HG03354 (cell line): ENCODE data around the gene IFT27.
"Not testable (repeated sequence)": the region's sequence is repeated elsewhere in the genome, so short reads cannot be mapped to it uniquely, and the experiment has no call there.

Experiments
- ATAC-seq: cut with Tn5 transposase; IDR thresholded peaks from one replicate; pipeline ENCODE4 v1.9.1; 2021; ENCODE audit warnings: mild to moderate bottlenecking; ENCODE audit not compliant: unreplicated experiment, poor library complexity, severe bottlenecking

The IFT27 gene

GRCh38 chr22:36768141-36768540 lies 7.8 kb downstream of the IFT27 start:
- ATAC-seq: no peak

- ATAC-seq: no peak
Observed at GRCh38 chr22:36767035-36767775, 8.7 kb downstream of the IFT27 start.

- ATAC-seq: no peak
Observed at GRCh38 chr22:36765943-36766450, 9.9 kb downstream of the IFT27 start.

GRCh38 chr22:36765131-36765942 lies 10.6 kb downstream of the IFT27 start:
- no peak for ATAC-seq

GRCh38 chr22:36764641-36765040 lies 11.3 kb downstream of the IFT27 start:
- no peak for ATAC-seq

GRCh38 chr22:36764060-36764459 lies 11.9 kb downstream of the IFT27 start:
- ATAC-seq: no peak

- no peak for ATAC-seq
Observed at GRCh38 chr22:36763576-36763975, 12.3 kb downstream of the IFT27 start.

- ATAC-seq: no peak
Observed at GRCh38 chr22:36762687-36763260, 13.1 kb downstream of the IFT27 start.

GRCh38 chr22:36761553-36762240 lies 14.2 kb downstream of the IFT27 start:
- no peak for ATAC-seq

- no peak for ATAC-seq
Observed at GRCh38 chr22:36760786-36761185, 15.1 kb downstream of the IFT27 start.

GRCh38 chr22:36759481-36760159 lies 16.3 kb downstream of the IFT27 start:
- ATAC-seq: no peak

- ATAC-seq: no peak
Observed at GRCh38 chr22:36758792-36759271, 17.1 kb downstream of the IFT27 start.

- ATAC-seq: no peak
Observed at GRCh38 chr22:36757668-36758211, 18.2 kb downstream of the IFT27 start.

- ATAC-seq: no peak
Observed at GRCh38 chr22:36756746-36757655, 18.9 kb downstream of the IFT27 start.

- ATAC-seq: no peak
Observed at GRCh38 chr22:36756031-36756430, 19.9 kb downstream of the IFT27 start.

GRCh38 chr22:36755316-36755715 lies 20.6 kb downstream of the IFT27 start:
- ATAC-seq: no peak

- not testable (repeated sequence) for ATAC-seq
Observed at GRCh38 chr22:36754881-36755280, 21.0 kb downstream of the IFT27 start.

- no peak for ATAC-seq
Observed at GRCh38 chr22:36753916-36754315, 22.0 kb downstream of the IFT27 start.
